Right hindlimb (tissue), 1 donor: Measurements from ENCODE around the gene INPP5D.
"Not testable (repeated sequence)": the region's sequence is repeated elsewhere in the genome, so short reads cannot be mapped to it uniquely, and the experiment has no call there.

Experiments used
- DNase-seq: peaks from one replicate; pipeline ENCODE4 v3.0.0-alpha.2; 2018

INPP5D gene

GRCh38 chr2:233032551-233033320 is 27.4 kb upstream of the INPP5D start, which contains the start of gene NEU2:
NEU2 (plus strand) TSS chr2:233032672; CDS start chr2:233032672, 0 bp downstream.
- no peak for DNase-seq

GRCh38 chr2:233033672-233034071 is 26.5 kb upstream of the INPP5D start:
- DNase-seq, result no peak

GRCh38 chr2:233034091-233034882 is 25.9 kb upstream of the INPP5D start:
- DNase-seq, result no peak

- no peak for DNase-seq
Observed at GRCh38 chr2:233035426-233036161, 24.5 kb upstream of the INPP5D start.

GRCh38 chr2:233036162-233036838 is 23.8 kb upstream of the INPP5D start:
- DNase-seq, result no peak

- no peak for DNase-seq
Observed at GRCh38 chr2:233037078-233037477, 23.1 kb upstream of the INPP5D start.

GRCh38 chr2:233039212-233039845 is 20.8 kb upstream of the INPP5D start:
- DNase-seq, result no peak

- no peak for DNase-seq
Observed at GRCh38 chr2:233039846-233040530, 20.2 kb upstream of the INPP5D start.

GRCh38 chr2:233040571-233040970 is 19.6 kb upstream of the INPP5D start:
- DNase-seq, result no peak

- DNase-seq, result no peak
Observed at GRCh38 chr2:233041722-233042323, 18.3 kb upstream of the INPP5D start.

GRCh38 chr2:233042549-233042948 is 17.6 kb upstream of the INPP5D start:
- DNase-seq, result no peak

GRCh38 chr2:233044974-233045605 is 15.1 kb upstream of the INPP5D start:
- DNase-seq, result no peak

GRCh38 chr2:233047206-233047605 is 12.9 kb upstream of the INPP5D start:
- DNase-seq, result no peak

- no peak for DNase-seq
Observed at GRCh38 chr2:233047667-233048066, 12.5 kb upstream of the INPP5D start.

- no peak for DNase-seq
Observed at GRCh38 chr2:233048569-233049193, 11.5 kb upstream of the INPP5D start.

- no peak for DNase-seq
Observed at GRCh38 chr2:233049194-233049761, 10.9 kb upstream of the INPP5D start.

GRCh38 chr2:233051241-233052149 is 8.6 kb upstream of the INPP5D start:
- DNase-seq, result peak; percentile 79

GRCh38 chr2:233052517-233052916 is 7.6 kb upstream of the INPP5D start:
- not testable (repeated sequence) for DNase-seq
